Stomach smooth muscle (tissue), 2 donors: ENCODE data around the gene HSF2.

Source experiments
- H3K27ac ChIP-seq: one replicate; pipeline ENCODE4 v1.7.0; 2013; ENCODE audit warnings: mild to moderate bottlenecking, low read length, inconsistent platforms
- H3K27me3 ChIP-seq, 2 donors: one replicate each; pipeline ENCODE4 v1.7.0; 2013; ENCODE audit warnings: low read length in 2 of 2; ENCODE audit not compliant: insufficient read depth in 2 of 2, control insufficient read depth in 1 of 2
- H3K36me3 ChIP-seq, 2 donors: one replicate each; pipeline ENCODE4 v1.7.0; 2013; ENCODE audit warnings: low read length in 2 of 2; ENCODE audit not compliant: control insufficient read depth in 2 of 2, insufficient read depth in 2 of 2
- H3K4me1 ChIP-seq: one replicate; pipeline ENCODE4 v1.7.0; 2013; ENCODE audit warnings: low read length; ENCODE audit not compliant: control insufficient read depth, insufficient read depth
- H3K4me3 ChIP-seq, 2 donors: one replicate each; pipeline ENCODE4 v1.7.0; 2013; ENCODE audit warnings: low read length in 2 of 2
- H3K9ac ChIP-seq, 2 donors: one replicate each; pipeline ENCODE4 v1.7.0; 2013; ENCODE audit warnings: low read length in 2 of 2, mild to moderate bottlenecking in 1 of 2
- H3K9me3 ChIP-seq, 2 donors: one replicate each; pipeline ENCODE4 v1.7.0; 2013; ENCODE audit warnings: low read length in 2 of 2; ENCODE audit not compliant: control insufficient read depth in 2 of 2
- donor health status: healthy.
- donor health status: Pancreatic carcinoma.

HSF2 gene

GRCh38 chr6:122422003-122422402 is 22.6 kb downstream of the HSF2 start:
- no peak overlapping the region for H3K27ac ChIP-seq
- H3K9me3 ChIP-seq, result no peaks in the 10 kb centered on the region
- no peak overlapping the region for H3K4me3 ChIP-seq
- H3K4me1 ChIP-seq, result no peaks in the 10 kb centered on the region
- H3K9ac ChIP-seq, result no peak overlapping the region
- no peaks in the 10 kb centered on the region for H3K27me3 ChIP-seq
- peaks cover 14 to 33% of the 10 kb centered on the region in 2 donors for H3K36me3 ChIP-seq

GRCh38 chr6:122422614-122423267 is 23.3 kb downstream of the HSF2 start:
- Histone ChIP-seq H3K4me3 (no peak overlapping the region), H3K27ac (no peak overlapping the region), H3K27me3 (no peaks in the 10 kb centered on the region), H3K4me1 (no peaks in the 10 kb centered on the region), H3K9me3 (no peaks in the 10 kb centered on the region), H3K9ac (no peak overlapping the region), H3K36me3 (peaks cover 14 to 33% of the 10 kb centered on the region in 2 donors)

GRCh38 chr6:122423734-122424133 is 24.3 kb downstream of the HSF2 start:
- Histone ChIP-seq H3K36me3 (peaks cover 14 to 28% of the 10 kb centered on the region in 2 donors), H3K27me3 (no peaks in the 10 kb centered on the region), H3K27ac (no peak overlapping the region), H3K4me1 (no peaks in the 10 kb centered on the region), H3K9me3 (no peaks in the 10 kb centered on the region), H3K4me3 (no peak overlapping the region), H3K9ac (no peak overlapping the region)

- Histone ChIP-seq H3K9me3 (no peaks in the 10 kb centered on the region), H3K9ac (no peak overlapping the region), H3K27me3 (no peaks in the 10 kb centered on the region), H3K27ac (no peak overlapping the region), H3K36me3 (peaks cover 14 to 32% of the 10 kb centered on the region in 2 donors), H3K4me1 (no peaks in the 10 kb centered on the region), H3K4me3 (no peak overlapping the region)
These were observed 27.1 kb downstream of the HSF2 start for GRCh38 chr6:122426597-122426996.

- Histone ChIP-seq H3K4me1 (no peaks in the 10 kb centered on the region), H3K9ac (no peak overlapping the region), H3K27ac (no peak overlapping the region), H3K4me3 (no peak overlapping the region), H3K9me3 (no peaks in the 10 kb centered on the region), H3K36me3 (peaks cover 20 to 34% of the 10 kb centered on the region in 2 donors), H3K27me3 (no peaks in the 10 kb centered on the region)
These were observed 29.3 kb downstream of the HSF2 start for GRCh38 chr6:122428781-122429180.

GRCh38 chr6:122429323-122429722 is 29.9 kb downstream of the HSF2 start:
- Histone ChIP-seq H3K9ac (no peak overlapping the region), H3K27me3 (no peaks in the 10 kb centered on the region), H3K4me1 (no peaks in the 10 kb centered on the region), H3K4me3 (no peak overlapping the region), H3K27ac (no peak overlapping the region), H3K9me3 (no peaks in the 10 kb centered on the region), H3K36me3 (peaks cover 20 to 30% of the 10 kb centered on the region in 2 donors)

- Histone ChIP-seq H3K9ac (no peak overlapping the region), H3K36me3 (peaks cover 14 to 24% of the 10 kb centered on the region in 2 donors), H3K27ac (no peak overlapping the region), H3K9me3 (no peaks in the 10 kb centered on the region), H3K4me1 (no peaks in the 10 kb centered on the region), H3K27me3 (no peaks in the 10 kb centered on the region), H3K4me3 (no peak overlapping the region)
These were observed 32.3 kb downstream of the HSF2 start for GRCh38 chr6:122431780-122432179.

- Histone ChIP-seq H3K27ac (no peak overlapping the region), H3K4me1 (no peaks in the 10 kb centered on the region), H3K27me3 (no peaks in the 10 kb centered on the region), H3K9ac (no peak overlapping the region), H3K9me3 (no peaks in the 10 kb centered on the region), H3K36me3 (peaks cover 14 to 32% of the 10 kb centered on the region in 2 donors), H3K4me3 (no peak overlapping the region)
These were observed 33.4 kb downstream of the HSF2 start for GRCh38 chr6:122432816-122433215.

GRCh38 chr6:122438975-122439374 is 39.5 kb downstream of the HSF2 start:
- no peaks in the 10 kb centered on the region for H3K4me1 ChIP-seq
- H3K9ac ChIP-seq, result no peak overlapping the region
- peaks cover 20 to 33% of the 10 kb centered on the region in 2 donors for H3K36me3 ChIP-seq
- no peak overlapping the region for H3K27ac ChIP-seq
- no peaks in the 10 kb centered on the region for H3K27me3 ChIP-seq
- no peak overlapping the region for H3K4me3 ChIP-seq
- peaks cover 0 to 2% of the 10 kb centered on the region in 2 donors for H3K9me3 ChIP-seq

GRCh38 chr6:122445274-122445673 is 45.8 kb downstream of the HSF2 start:
- H3K36me3 ChIP-seq, result peaks cover 15 to 35% of the 10 kb centered on the region in 2 donors
- no peak overlapping the region for H3K27ac ChIP-seq
- H3K4me3 ChIP-seq, result no peak overlapping the region
- no peaks in the 10 kb centered on the region for H3K4me1 ChIP-seq
- no peaks in the 10 kb centered on the region for H3K27me3 ChIP-seq
- no peaks in the 10 kb centered on the region for H3K9me3 ChIP-seq
- H3K9ac ChIP-seq, result no peak overlapping the region

GRCh38 chr6:122449069-122449468 is 49.6 kb downstream of the HSF2 start:
- Histone ChIP-seq H3K27me3 (no peaks in the 10 kb centered on the region), H3K36me3 (peaks cover 27 to 63% of the 10 kb centered on the region in 2 donors), H3K4me1 (no peaks in the 10 kb centered on the region), H3K27ac (no peak overlapping the region), H3K4me3 (no peak overlapping the region), H3K9ac (no peak overlapping the region), H3K9me3 (no peaks in the 10 kb centered on the region)
